Activated T-helper 2 cell treated with anti-CD3 and anti-CD28 coated beads, Interferon-gamma antibody, Interleukin-2, Interleukin-4, amounts not matched to agents 10 μg/mL and 5 μg/mL and 100 μg/mL, durations not matched to agents 14 hours and 24 hours and 36 hours (primary cell): Measurements from ENCODE around the gene NOD2. TPM values are rescaled to one million over a fixed set of nuclear protein-coding genes. Genes with fewer than 3 reads are reported as not detected.

Source experiments
- DNase-seq: peaks from one replicate; pipeline ENCODE4 v3.0.0; 2021; ENCODE audit warnings: low spot score
- H3K27ac Mint-ChIP-seq: one replicate; pipeline ENCODE4 v1.8.0; 2021; ENCODE audit warnings: mixed read lengths
- H3K27me3 Mint-ChIP-seq: one replicate; pipeline ENCODE4 v1.8.0; 2021; ENCODE audit warnings: low read depth, mixed read lengths
- H3K36me3 Mint-ChIP-seq: one replicate; pipeline ENCODE4 v1.8.0; 2021; ENCODE audit warnings: low read depth, mixed read lengths
- H3K4me1 Mint-ChIP-seq: one replicate; pipeline ENCODE4 v1.8.0; 2021; ENCODE audit warnings: low read depth, mixed read lengths
- H3K4me3 Mint-ChIP-seq: one replicate; pipeline ENCODE4 v1.8.0; 2021; ENCODE audit warnings: low read depth, mild to moderate bottlenecking, moderate library complexity, mixed read lengths
- H3K9me3 Mint-ChIP-seq: one replicate; pipeline ENCODE4 v1.8.0; 2021; ENCODE audit warnings: mixed read lengths
- intact Hi-C: fragments of 100-400 bp; cut with micrococcal nuclease; formaldehyde crosslinking; loops from one replicate; pipeline ENCODE4 v1.15.1; 2023
- total RNA-seq: library from RNA; stranded (reverse); gene quantifications from 2 replicates; pipeline ENCODE4 v1.2.3, GENCODE V29; 2022

Gene NOD2
- total RNA-seq, 1 donor from 2014 or later, result 8.8 TPM

DNA sequence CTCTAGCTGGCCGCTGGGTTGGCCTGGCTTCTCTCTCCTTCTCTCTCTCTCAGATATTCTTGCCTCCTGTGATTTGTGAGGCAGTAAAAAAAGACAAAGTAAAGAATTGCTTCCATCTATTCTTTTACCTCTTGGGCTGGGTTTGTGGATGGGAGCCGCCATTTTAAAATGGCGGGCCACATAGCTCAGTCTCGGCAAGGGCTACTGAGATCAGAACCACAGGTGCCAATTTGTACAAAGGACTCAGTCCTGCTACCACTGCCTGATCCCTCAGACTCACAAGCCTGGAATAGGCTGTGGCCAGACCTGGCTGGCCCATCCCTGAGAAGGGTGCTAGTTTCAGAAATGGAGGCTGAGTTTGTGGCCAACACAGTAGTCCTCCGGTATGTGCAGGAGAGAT, 24.1 kb downstream of the NOD2 start:
- H3K9me3 Mint-ChIP-seq, result no peaks in the 10 kb centered on the region
- DNase-seq, result no peak
- peaks cover 30% of the 10 kb centered on the region for H3K36me3 Mint-ChIP-seq
- no peaks in the 10 kb centered on the region for H3K27me3 Mint-ChIP-seq
- H3K4me3 Mint-ChIP-seq, result no peak overlapping the region
- H3K4me1 Mint-ChIP-seq, result peaks cover 33% of the 10 kb centered on the region
- intact Hi-C loops, result no loop called here
- H3K27ac Mint-ChIP-seq, result peak overlapping the region; percentile 14

DNA sequence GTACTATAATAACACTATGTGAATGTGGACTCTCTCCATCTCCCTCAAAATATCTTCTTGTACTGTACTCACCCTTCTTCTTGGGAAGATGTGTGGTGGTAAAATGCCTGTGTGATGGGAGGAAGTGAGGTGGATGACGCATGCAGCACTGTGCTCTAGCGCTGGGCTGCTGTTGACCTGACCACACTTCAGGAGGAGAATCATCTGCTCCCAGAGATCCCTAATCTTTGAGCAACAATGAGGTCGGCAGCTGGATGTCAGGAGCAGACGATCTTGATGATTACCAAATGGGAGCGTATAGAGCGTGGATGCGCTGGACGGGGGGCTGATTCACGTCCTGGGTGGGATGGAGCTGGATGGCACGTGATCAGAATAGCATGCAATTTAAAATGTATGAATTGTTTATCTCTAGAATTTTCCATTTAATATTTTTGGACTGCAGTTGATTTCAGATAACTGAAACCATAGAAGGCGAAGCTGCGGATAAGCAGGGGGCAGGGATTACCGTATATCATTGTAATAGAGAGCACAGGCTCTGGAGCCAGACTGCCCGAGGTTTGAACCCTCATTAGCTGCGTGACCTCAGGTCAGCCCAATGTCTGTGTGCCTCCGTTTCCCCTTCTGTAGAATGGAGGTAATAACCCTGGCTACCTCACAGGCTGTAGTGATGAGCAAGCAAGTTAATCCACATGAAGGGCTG, 24.8 kb downstream of the NOD2 start:
- H3K27ac Mint-ChIP-seq, result no peak overlapping the region

DNA sequence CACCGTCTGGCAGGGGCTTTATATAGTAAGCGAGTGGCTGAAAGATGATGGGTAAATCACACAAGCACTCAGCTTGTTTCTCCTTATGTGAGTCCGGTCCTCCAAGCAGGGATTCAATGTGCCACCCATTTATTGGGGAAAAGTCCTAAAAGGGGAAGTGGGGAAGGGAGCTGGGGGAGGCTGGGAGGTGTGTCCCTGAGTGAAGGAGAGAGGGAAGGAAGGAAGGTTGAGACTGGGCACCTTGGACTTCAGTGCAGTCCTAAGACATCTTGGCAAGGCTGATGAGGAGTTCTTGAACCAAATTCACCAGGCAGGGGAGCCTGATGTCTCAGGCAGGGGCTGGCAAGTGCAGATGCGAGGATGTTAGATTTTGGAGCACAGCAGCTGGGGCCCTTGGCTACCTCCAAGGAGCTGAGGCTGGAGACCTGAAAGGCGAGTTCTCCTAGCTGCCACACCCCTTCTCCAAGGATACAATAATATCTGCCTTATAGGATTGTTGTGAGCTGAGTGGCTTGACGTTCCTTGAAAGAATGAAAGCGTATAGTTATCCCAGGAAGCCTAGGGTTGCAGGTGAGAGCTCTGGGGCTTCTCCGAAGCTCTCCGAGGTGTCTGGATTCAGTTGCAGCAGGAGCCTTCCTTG, 25.5 kb downstream of the NOD2 start:
- DNase-seq, result no peak

More for the DNA sequence above, 24.8 kb downstream of the NOD2 start:
- Mint-ChIP-seq H3K4me3 (no peak overlapping the region), H3K9me3 (peaks cover 5% of the 10 kb centered on the region), H3K36me3 (peaks cover 36% of the 10 kb centered on the region), H3K4me1 (peaks cover 32% of the 10 kb centered on the region), H3K27me3 (no peaks in the 10 kb centered on the region)
- intact Hi-C loops, result no loop called here
- no peak for DNase-seq

DNA sequence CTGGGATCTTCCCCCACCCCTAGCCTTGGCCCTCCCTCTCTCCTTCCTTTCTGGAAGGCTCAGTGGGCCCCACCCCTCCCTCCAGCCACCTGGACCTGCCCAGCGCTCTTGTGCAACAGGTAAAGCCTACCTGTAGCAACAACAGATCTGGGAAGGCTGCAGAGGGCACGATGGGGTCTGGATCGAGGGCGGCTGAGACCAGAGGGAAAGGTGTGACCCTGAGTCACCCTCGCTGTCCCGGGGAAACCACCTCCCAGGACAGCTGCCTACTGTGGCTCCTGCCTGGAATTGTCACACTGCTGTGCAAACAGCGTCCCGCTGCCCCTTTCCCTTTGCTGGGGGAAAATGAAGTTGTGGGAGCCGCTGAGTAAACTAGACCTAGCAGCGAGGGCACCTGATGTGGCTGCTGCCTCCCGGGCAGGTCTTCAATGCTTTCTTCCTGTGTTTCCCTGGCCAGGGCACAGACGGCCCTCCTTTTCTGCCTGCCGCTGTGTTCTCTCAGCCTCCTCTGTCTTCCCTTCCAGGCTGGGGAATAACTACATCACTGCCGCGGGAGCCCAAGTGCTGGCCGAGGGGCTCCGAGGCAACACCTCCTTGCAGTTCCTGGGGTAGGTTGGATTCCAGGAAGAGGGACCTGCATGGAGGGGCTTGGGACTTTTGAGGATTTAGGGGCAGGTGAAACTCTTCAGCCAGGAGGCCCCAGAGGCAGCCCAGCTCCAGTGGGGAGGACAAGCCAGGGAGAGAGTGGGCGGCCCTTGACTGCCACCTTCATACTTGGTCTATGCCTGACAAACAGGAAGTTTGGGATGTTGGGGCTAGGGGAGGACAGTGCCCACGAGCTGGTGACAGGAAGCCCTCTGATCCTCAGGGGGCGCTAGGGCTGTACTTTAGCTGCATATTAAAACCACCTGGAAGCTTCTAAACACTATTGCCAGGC, 26.3 kb downstream of the NOD2 start:
- peaks cover 46% of the 10 kb centered on the region for H3K36me3 Mint-ChIP-seq
- H3K9me3 Mint-ChIP-seq, result peaks cover 20% of the 10 kb centered on the region
- no peak overlapping the region for H3K4me3 Mint-ChIP-seq
- DNase-seq, result no peak
- no peak overlapping the region for H3K27ac Mint-ChIP-seq
- no peaks in the 10 kb centered on the region for H3K27me3 Mint-ChIP-seq
- intact Hi-C loops, result no loop called here
- H3K4me1 Mint-ChIP-seq, result peaks cover 35% of the 10 kb centered on the region

More for the DNA sequence above, 25.5 kb downstream of the NOD2 start:
- H3K4me1 Mint-ChIP-seq, result peaks cover 34% of the 10 kb centered on the region
- H3K27ac Mint-ChIP-seq, result no peak overlapping the region
- H3K36me3 Mint-ChIP-seq, result peaks cover 38% of the 10 kb centered on the region
- no peak overlapping the region for H3K4me3 Mint-ChIP-seq
- no peaks in the 10 kb centered on the region for H3K27me3 Mint-ChIP-seq
- intact Hi-C loops, result no loop called here
- peaks cover 12% of the 10 kb centered on the region for H3K9me3 Mint-ChIP-seq

DNA sequence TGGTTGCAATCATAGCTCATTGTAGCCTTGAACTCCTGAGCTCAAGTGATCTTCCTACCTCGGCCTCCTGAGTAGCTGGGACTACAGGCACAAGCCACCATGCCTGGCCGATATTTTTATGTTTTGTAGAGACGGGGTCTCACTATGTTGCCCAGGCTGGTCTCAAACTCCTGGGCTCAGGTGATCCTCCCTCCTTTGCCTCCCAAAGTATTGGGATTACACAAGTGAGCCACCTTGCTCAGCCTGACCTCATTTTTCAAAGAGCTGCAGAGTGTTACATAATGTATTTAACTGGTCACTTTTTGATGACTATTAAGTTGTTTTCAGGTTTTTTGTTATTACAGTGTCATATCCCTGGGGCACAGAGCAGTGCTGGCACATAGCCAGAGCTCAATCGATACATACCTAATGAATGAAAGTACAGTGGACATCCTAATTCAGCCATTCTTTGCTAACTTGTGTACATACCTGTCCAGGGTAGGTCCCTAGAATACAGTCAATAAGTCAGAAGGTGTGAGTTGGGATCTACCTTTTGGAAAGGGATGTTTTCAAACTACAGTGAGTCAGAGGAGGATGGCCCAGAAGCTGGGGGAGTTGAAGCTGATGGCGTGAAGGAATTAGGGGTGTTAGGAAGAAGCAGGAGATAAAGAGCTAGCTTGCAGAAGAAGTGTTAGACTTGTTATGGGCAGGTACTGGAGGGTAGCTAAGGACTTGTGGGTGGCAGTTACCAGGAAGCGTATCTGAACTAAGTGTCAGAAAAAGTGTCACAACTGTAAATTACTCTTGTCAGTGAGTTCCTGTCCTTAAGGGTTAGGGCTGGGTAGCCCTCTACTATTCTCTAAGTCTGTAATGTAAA, 28.4 kb downstream of the NOD2 start:
- no peaks in the 10 kb centered on the region for H3K27me3 Mint-ChIP-seq
- peaks cover 59% of the 10 kb centered on the region for H3K36me3 Mint-ChIP-seq
- peaks cover 28% of the 10 kb centered on the region for H3K9me3 Mint-ChIP-seq
- H3K4me3 Mint-ChIP-seq, result no peak overlapping the region
- DNase-seq, result no peak
- intact Hi-C loops, result no loop called here
- H3K4me1 Mint-ChIP-seq, result peaks cover 34% of the 10 kb centered on the region
- H3K27ac Mint-ChIP-seq, result no peak overlapping the region

DNA sequence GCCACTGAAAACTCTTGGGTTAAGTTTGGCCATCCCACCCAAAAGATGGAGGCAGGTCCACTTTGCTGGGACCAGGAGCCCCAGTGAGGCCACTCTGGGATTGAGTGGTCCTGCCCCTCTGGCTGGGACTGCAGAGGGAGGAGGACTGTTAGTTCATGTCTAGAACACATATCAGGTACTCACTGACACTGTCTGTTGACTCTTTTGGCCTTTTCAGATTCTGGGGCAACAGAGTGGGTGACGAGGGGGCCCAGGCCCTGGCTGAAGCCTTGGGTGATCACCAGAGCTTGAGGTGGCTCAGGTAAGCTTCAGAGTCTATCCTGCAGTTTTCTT, 29.0 kb downstream of the NOD2 start:
- Mint-ChIP-seq H3K4me1 (peaks cover 28% of the 10 kb centered on the region), H3K27me3 (no peaks in the 10 kb centered on the region), H3K9me3 (peaks cover 28% of the 10 kb centered on the region), H3K36me3 (peaks cover 57% of the 10 kb centered on the region), H3K27ac (no peak overlapping the region), H3K4me3 (no peak overlapping the region)
- intact Hi-C loops, result no loop called here
- no peak for DNase-seq

DNA sequence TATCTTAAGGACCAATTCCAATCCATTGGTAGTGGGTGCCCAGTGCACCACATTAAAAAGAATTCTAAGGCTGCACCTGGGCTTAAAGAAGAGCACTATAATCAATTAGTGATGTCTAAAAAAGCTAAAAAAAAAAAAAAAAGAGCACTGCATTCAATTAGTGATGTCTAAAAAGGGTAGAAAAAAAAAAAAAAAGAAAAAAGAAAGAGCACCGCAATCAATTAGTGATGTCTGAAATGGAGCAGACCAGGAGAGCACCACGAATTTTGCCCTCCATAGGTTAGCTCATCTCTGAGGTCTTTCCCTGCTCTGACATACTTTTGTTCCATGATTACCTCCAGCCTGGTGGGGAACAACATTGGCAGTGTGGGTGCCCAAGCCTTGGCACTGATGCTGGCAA, 29.6 kb downstream of the NOD2 start:
- H3K4me1 Mint-ChIP-seq, result peaks cover 24% of the 10 kb centered on the region
- peaks cover 59% of the 10 kb centered on the region for H3K36me3 Mint-ChIP-seq
- no peak for DNase-seq
- no peaks in the 10 kb centered on the region for H3K27me3 Mint-ChIP-seq
- no peak overlapping the region for H3K27ac Mint-ChIP-seq
- no peak overlapping the region for H3K4me3 Mint-ChIP-seq
- intact Hi-C loops, result no loop called here
- peaks cover 28% of the 10 kb centered on the region for H3K9me3 Mint-ChIP-seq

DNA sequence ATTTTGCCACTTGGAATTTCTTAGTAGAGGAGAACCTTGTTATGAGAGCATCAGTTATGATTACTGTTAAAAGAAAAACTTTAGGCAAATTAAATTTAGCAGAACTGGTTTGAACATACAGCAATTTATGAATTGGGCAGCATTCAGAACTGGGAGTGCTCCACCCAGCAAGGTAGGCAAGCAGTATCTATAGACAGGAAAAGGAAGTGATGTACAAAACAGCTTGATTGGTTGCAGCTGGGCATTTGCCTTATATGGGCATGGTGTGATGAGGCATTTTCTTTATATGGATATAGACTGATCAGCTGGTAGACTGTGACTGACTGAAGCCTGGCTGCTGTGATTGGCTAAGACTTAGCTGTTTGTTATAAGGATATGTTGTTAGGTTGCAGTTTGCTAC, 30.9 kb downstream of the NOD2 start:
- intact Hi-C loops, result no loop called here

DNA sequence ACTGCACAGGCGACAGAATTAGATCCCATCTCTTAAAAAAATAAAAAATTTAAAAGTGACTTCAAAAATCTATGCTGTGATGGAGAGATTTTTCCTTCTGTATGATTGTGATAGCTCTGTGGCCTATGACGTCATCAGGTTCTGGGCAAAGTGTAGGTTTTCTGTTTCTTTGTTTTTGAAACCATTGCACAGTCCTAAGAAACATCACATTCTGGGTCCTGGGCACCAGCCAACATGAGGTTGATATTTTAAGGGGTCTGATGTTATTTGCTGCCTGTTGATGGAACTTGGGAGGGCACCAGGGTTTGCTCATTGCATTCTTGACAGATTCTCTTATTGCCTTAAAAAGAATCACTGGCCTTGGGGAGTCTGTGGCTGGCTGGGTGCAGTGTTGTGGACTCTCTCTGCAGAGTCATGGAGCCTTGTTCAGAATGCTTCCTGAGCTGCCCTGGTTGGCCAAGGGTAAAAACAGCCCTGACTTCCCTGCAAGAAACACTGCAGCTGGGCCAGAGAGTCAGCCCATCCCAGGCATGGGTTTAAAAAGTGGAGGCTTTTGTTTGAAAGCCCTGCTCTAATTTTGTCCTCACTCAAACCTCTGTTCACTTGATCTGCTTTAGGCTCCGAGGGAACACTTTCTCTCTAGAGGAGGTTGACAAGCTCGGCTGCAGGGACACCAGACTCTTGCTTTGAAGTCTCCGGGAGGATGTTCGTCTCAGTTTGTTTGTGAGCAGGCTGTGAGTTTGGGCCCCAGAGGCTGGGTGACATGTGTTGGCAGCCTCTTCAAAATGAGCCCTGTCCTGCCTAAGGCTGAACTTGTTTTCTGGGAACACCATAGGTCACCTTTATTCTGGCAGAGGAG, 38.0 kb downstream of the NOD2 start:
- H3K36me3 Mint-ChIP-seq, result peaks cover 44% of the 10 kb centered on the region
- no peaks in the 10 kb centered on the region for H3K9me3 Mint-ChIP-seq
- intact Hi-C loops, result no loop called here
- peaks cover 33% of the 10 kb centered on the region for H3K4me1 Mint-ChIP-seq
- no peaks in the 10 kb centered on the region for H3K27me3 Mint-ChIP-seq
- DNase-seq, result no peak
- H3K27ac Mint-ChIP-seq, result peak overlapping the region; percentile 38
- no peak overlapping the region for H3K4me3 Mint-ChIP-seq

More for the DNA sequence above, 30.9 kb downstream of the NOD2 start:
- peaks cover 19% of the 10 kb centered on the region for H3K4me1 Mint-ChIP-seq
- no peak overlapping the region for H3K27ac Mint-ChIP-seq
- no peaks in the 10 kb centered on the region for H3K27me3 Mint-ChIP-seq
- H3K36me3 Mint-ChIP-seq, result peaks cover 63% of the 10 kb centered on the region
- no peak overlapping the region for H3K4me3 Mint-ChIP-seq
- DNase-seq, result no peak
- peaks cover 28% of the 10 kb centered on the region for H3K9me3 Mint-ChIP-seq

DNA sequence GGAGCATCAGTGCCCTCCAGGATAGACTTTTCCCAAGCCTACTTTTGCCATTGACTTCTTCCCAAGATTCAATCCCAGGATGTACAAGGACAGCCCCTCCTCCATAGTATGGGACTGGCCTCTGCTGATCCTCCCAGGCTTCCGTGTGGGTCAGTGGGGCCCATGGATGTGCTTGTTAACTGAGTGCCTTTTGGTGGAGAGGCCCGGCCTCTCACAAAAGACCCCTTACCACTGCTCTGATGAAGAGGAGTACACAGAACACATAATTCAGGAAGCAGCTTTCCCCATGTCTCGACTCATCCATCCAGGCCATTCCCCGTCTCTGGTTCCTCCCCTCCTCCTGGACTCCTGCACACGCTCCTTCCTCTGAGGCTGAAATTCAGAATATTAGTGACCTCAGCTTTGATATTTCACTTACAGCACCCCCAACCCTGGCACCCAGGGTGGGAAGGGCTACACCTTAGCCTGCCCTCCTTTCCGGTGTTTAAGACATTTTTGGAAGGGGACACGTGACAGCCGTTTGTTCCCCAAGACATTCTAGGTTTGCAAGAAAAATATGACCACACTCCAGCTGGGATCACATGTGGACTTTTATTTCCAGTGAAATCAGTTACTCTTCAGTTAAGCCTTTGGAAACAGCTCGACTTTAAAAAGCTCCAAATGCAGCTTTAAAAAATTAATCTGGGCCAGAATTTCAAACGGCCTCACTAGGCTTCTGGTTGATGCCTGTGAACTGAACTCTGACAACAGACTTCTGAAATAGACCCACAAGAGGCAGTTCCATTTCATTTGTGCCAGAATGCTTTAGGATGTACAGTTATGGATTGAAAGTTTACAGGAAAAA, 38.8 kb downstream of the NOD2 start:
- H3K36me3 Mint-ChIP-seq, result peaks cover 38% of the 10 kb centered on the region
- no peak for DNase-seq
- H3K27ac Mint-ChIP-seq, result no peak overlapping the region
- intact Hi-C loops, result no loop called here
- H3K4me3 Mint-ChIP-seq, result no peak overlapping the region
- no peaks in the 10 kb centered on the region for H3K27me3 Mint-ChIP-seq
- H3K4me1 Mint-ChIP-seq, result peaks cover 41% of the 10 kb centered on the region
- no peaks in the 10 kb centered on the region for H3K9me3 Mint-ChIP-seq

DNA sequence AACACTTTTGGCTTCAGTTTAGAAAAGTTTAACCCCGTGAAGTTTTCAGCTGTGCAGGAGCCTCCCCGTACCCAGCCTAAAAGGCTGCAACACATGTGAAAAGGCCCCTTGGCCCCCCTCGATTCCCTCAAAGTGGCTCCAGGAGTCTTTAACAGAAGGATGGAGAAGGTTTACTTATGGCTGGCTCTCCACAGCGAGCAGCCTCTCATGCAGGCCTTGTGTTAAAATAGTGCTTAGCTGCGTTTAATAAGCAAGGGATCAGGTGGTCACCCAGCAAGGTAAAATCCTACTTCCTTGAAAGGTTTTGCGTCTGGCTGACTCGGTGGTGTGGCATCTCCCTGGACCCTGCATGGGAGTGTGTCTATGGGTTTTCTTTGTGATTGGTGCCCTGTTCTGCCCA, 40.1 kb downstream of the NOD2 start:
- Mint-ChIP-seq H3K4me1 (peaks cover 44% of the 10 kb centered on the region), H3K9me3 (no peaks in the 10 kb centered on the region), H3K27me3 (no peaks in the 10 kb centered on the region), H3K4me3 (no peak overlapping the region), H3K27ac (no peak overlapping the region), H3K36me3 (peaks cover 31% of the 10 kb centered on the region)
- intact Hi-C loops, result no loop called here
- DNase-seq, result no peak
